Common myeloid progenitor, CD34-positive (primary cell): ENCODE results near the gene SNRNP200.
A peak's percentile ranks its signal among the peaks of the same experiment; 100 is the strongest.

Experiments used
- CTCF ChIA-PET: fragments of 350-600 bp; sonication (Branson Sonifier 250); formaldehyde crosslinking; loops from one replicate; lab custom pipeline; 2021; ENCODE audit warnings: antibody characterized with exemption; lab: Charles Lee
- POLR2A ChIA-PET: fragments of 350-600 bp; sonication (Branson Sonifier 250); formaldehyde crosslinking; loops from one replicate; lab custom pipeline; 2021; ENCODE audit warnings: antibody characterized with exemption; lab: Charles Lee
- DNase-seq, 3 donors: peaks; one replicate each; pipeline versions ENCODE4 v3.0.0 to v3.0.0-alpha.2; 2013
- H3K27ac ChIP-seq, 2 experiments: 1 replicate in 1 of 2; 2 replicates in 1 of 2; pipeline ENCODE4 v1.7.0; 2013; ENCODE audit warnings: inconsistent platforms in 2 of 2, low read length in 2 of 2, mild to moderate bottlenecking in 2 of 2, low read depth in 1 of 2, moderate library complexity in 1 of 2; ENCODE audit not compliant: severe bottlenecking in 2 of 2, insufficient read depth in 1 of 2, poor library complexity in 1 of 2
- H3K27me3 ChIP-seq, 5 experiments: replicated peaks in 2 of 5; 1 replicate in 3 of 5; 2 replicates in 2 of 5; pipeline versions ENCODE4 v1.6.1 to v1.7.0; 2013; ENCODE audit warnings: low read length in 4 of 5, mild to moderate bottlenecking in 2 of 5, moderate library complexity in 2 of 5, inconsistent platforms in 1 of 5; ENCODE audit not compliant: insufficient read depth in 5 of 5, control insufficient read depth in 4 of 5
- H3K36me3 ChIP-seq, 4 experiments: 1 replicate in 2 of 4; 2 replicates in 2 of 4; pipeline versions ENCODE4 v1.6.1 to v1.7.0; 2013; ENCODE audit warnings: low read length in 3 of 4, control low read depth in 1 of 4, mild to moderate bottlenecking in 1 of 4; ENCODE audit not compliant: control insufficient read depth in 4 of 4, insufficient read depth in 4 of 4
- H3K4me1 ChIP-seq, 4 experiments: 1 replicate in 3 of 4; 2 replicates in 1 of 4; pipeline versions ENCODE4 v1.6.1 to v1.7.1; 2013; ENCODE audit warnings: low read length in 3 of 4, mild to moderate bottlenecking in 3 of 4, control low read depth in 1 of 4, inconsistent platforms in 1 of 4, moderate library complexity in 1 of 4; ENCODE audit not compliant: control insufficient read depth in 4 of 4, insufficient read depth in 4 of 4; ENCODE audit errors: control extremely low read depth in 1 of 4
- H3K4me3 ChIP-seq, 7 experiments: 1 replicate in 4 of 7; 2 replicates in 3 of 7; pipeline versions ENCODE4 v1.5.1 to v1.7.0; 2013; ENCODE audit warnings: mild to moderate bottlenecking in 7 of 7, low read length in 6 of 7, moderate library complexity in 6 of 7, inconsistent platforms in 2 of 7, low read depth in 2 of 7, control low read depth in 1 of 7; ENCODE audit not compliant: insufficient read depth in 4 of 7, control insufficient read depth in 1 of 7; ENCODE audit errors: extremely low read depth in 1 of 7
- H3K9me3 ChIP-seq, 5 experiments: 1 replicate in 4 of 5; 2 replicates in 1 of 5; pipeline versions ENCODE4 v1.6.1 to v1.7.1; 2013; ENCODE audit warnings: low read length in 4 of 5, mild to moderate bottlenecking in 2 of 5, inconsistent platforms in 1 of 5, low read depth in 1 of 5, moderate library complexity in 1 of 5; ENCODE audit not compliant: control insufficient read depth in 4 of 5, insufficient read depth in 2 of 5; ENCODE audit errors: control extremely low read depth in 1 of 5
- WGBS: methylation state at CpG from one replicate; pipeline ENCODE4 v1.1.5; 2013; ENCODE audit not compliant: insufficient coverage; 5-methylcytosine and 5-hydroxymethylcytosine counted together

SNRNP200 gene

GRCh38 chr2:96315005-96315399 lies 9.7 kb upstream of the SNRNP200 start:
- POLR2A ChIA-PET: no interaction called here
- CTCF ChIA-PET: interaction anchor here (1.2 to 2.7 kb wide), 2 partner anchors 10 to 30 kb away, joined by 5 to 9 read pairs; partner anchors contain the start of gene ITPRIPL1

GRCh38 chr2:96308248-96308647 lies 2.9 kb upstream of the SNRNP200 start:
- Histone ChIP-seq H3K4me1 (peaks cover 11 to 25% (median 17%) of the 10 kb centered on the region in 4 experiments), H3K4me3 (no peak overlapping the region), H3K36me3 (peaks cover 2 to 22% (median 11%) of the 10 kb centered on the region in 4 experiments), H3K27me3 (no peaks in the 10 kb centered on the region), H3K27ac (no peak overlapping the region), H3K9me3 (no peaks in the 10 kb centered on the region)
- CTCF ChIA-PET: interaction anchor here (1.0 to 2.3 kb wide), 3 partner anchors 9 to 28 kb away, joined by 3 to 6 read pairs (median 3); no protein-coding TSS in a partner anchor
- POLR2A ChIA-PET: no interaction called here
- 91% methylated on average over 4 of the region's 5 CpGs for WGBS
- DNase-seq: no peak

More at GRCh38 chr2:96315005-96315399, 9.7 kb upstream of the SNRNP200 start:
- peaks cover 6 to 45% (median 40%) of the 10 kb centered on the region in 4 experiments for H3K4me1 ChIP-seq
- H3K36me3 ChIP-seq: peaks cover 0 to 16% (median 9%) of the 10 kb centered on the region in 4 experiments
- H3K27me3 ChIP-seq: no peaks in the 10 kb centered on the region
- H3K4me3 ChIP-seq: peak overlapping the region in 3 of 7 experiments; percentile 57 to 59 (median 58)
- no peak for DNase-seq
- peak overlapping the region in 1 of 2 experiments; percentile 65 for H3K27ac ChIP-seq
- 60% methylated on average over 2 of the region's 3 CpGs for WGBS
- no peaks in the 10 kb centered on the region for H3K9me3 ChIP-seq

GRCh38 chr2:96306370-96306769 lies 1.0 kb upstream of the SNRNP200 start:
- H3K27ac ChIP-seq: peak overlapping the region; percentile 74 to 94
- CTCF ChIA-PET: interaction anchor here (1.0 to 2.4 kb wide), 5 partner anchors 8 to 39 kb away, joined by 3 to 10 read pairs (median 5); no protein-coding TSS in a partner anchor
- 92% methylated on average over 3 of the region's 3 CpGs for WGBS

GRCh38 chr2:96305979-96306308 lies 598 bp upstream of the SNRNP200 start:
- 13% methylated on average over 5 of the region's 9 CpGs for WGBS
- H3K9me3 ChIP-seq: no peaks in the 10 kb centered on the region
- CTCF ChIA-PET: interaction anchor here (0.6 to 2.4 kb wide), 5 partner anchors 10 to 39 kb away, joined by 3 to 10 read pairs (median 4); no protein-coding TSS in a partner anchor
- POLR2A ChIA-PET: interaction anchor here (0.7 to 1.6 kb wide), 4 partner anchors 10 to 232 kb away, joined by 3 to 6 read pairs (median 4); partner anchors contain the start of gene ITPRIPL1
- peaks cover 11 to 25% (median 17%) of the 10 kb centered on the region in 4 experiments for H3K4me1 ChIP-seq
- no peak for DNase-seq
- H3K36me3 ChIP-seq: peaks cover 21 to 33% (median 26%) of the 10 kb centered on the region in 4 experiments
- H3K27me3 ChIP-seq: no peaks in the 10 kb centered on the region
- H3K4me3 ChIP-seq: peak overlapping the region; percentile 77 to 97 (median 94)
- peak overlapping the region; percentile 74 to 94 for H3K27ac ChIP-seq

More at GRCh38 chr2:96306370-96306769, 1.0 kb upstream of the SNRNP200 start:
- H3K36me3 ChIP-seq: peaks cover 18 to 31% (median 24%) of the 10 kb centered on the region in 4 experiments
- H3K4me1 ChIP-seq: peaks cover 11 to 25% (median 17%) of the 10 kb centered on the region in 4 experiments
- H3K4me3 ChIP-seq: peak overlapping the region in 5 of 7 experiments; percentile 82 to 97 (median 94)
- DNase-seq: no peak
- no peaks in the 10 kb centered on the region for H3K27me3 ChIP-seq
- no peaks in the 10 kb centered on the region for H3K9me3 ChIP-seq
- POLR2A ChIA-PET: interaction anchor here (0.7 to 1.6 kb wide), 2 partner anchors 9 to 19 kb away, joined by 3 to 4 read pairs; partner anchors contain the start of gene ITPRIPL1

GRCh38 chr2:96304606-96305005 lies 740 bp downstream of the SNRNP200 start:
- H3K27ac ChIP-seq: peak overlapping the region; percentile 74 to 94
- 89% methylated on average over 6 of the region's 11 CpGs for WGBS
- no peaks in the 10 kb centered on the region for H3K9me3 ChIP-seq
- CTCF ChIA-PET: interaction anchor here (1.3 to 2.4 kb wide), 2 partner anchors 40 to 46 kb away, joined by 3 to 10 read pairs; no protein-coding TSS in a partner anchor
- POLR2A ChIA-PET: interaction anchor here (0.6 to 1.6 kb wide), 7 partner anchors 17 to 233 kb away, joined by 3 to 6 read pairs (median 3); partner anchors contain the start of genes ITPRIPL1, NCAPH and TMEM127
- DNase-seq: no peak
- peaks cover 25 to 42% (median 33%) of the 10 kb centered on the region in 4 experiments for H3K36me3 ChIP-seq
- H3K4me1 ChIP-seq: peaks cover 11 to 25% (median 17%) of the 10 kb centered on the region in 4 experiments
- H3K27me3 ChIP-seq: no peaks in the 10 kb centered on the region
- H3K4me3 ChIP-seq: peak overlapping the region; percentile 77 to 97 (median 94)

GRCh38 chr2:96301865-96302264 lies 3.5 kb downstream of the SNRNP200 start:
- Histone ChIP-seq H3K4me1 (peaks cover 11 to 20% (median 17%) of the 10 kb centered on the region in 4 experiments), H3K9me3 (no peaks in the 10 kb centered on the region), H3K36me3 (peaks cover 45 to 66% (median 56%) of the 10 kb centered on the region in 4 experiments), H3K27ac (no peak overlapping the region), H3K4me3 (no peak overlapping the region), H3K27me3 (no peaks in the 10 kb centered on the region)
- no peak for DNase-seq
- ChIA-PET POLR2A (no interaction called here), CTCF (interaction anchor here (0.8 to 2.6 kb wide), 7 partner anchors 12 to 44 kb away, joined by 3 to 9 read pairs (median 4); partner anchors contain the start of gene ITPRIPL1)
- WGBS: no CpG with 5 or more reads among the region's 1 CpG

GRCh38 chr2:96296925-96297324 lies 8.4 kb downstream of the SNRNP200 start:
- CTCF ChIA-PET: no interaction called here
- H3K36me3 ChIP-seq: peaks cover 64 to 94% (median 78%) of the 10 kb centered on the region in 4 experiments
- no peaks in the 10 kb centered on the region for H3K4me1 ChIP-seq
- POLR2A ChIA-PET: no interaction called here
- WGBS: 96% methylated on average over 5 of the region's 5 CpGs
- no peaks in the 10 kb centered on the region for H3K9me3 ChIP-seq
- H3K27ac ChIP-seq: no peak overlapping the region
- no peak overlapping the region for H3K4me3 ChIP-seq
- no peaks in the 10 kb centered on the region for H3K27me3 ChIP-seq
- DNase-seq: no peak
